ENCODE results near the gene PATZ1. TPM values are rescaled to one million over a fixed set of nuclear protein-coding genes. Genes with fewer than 3 reads are reported as not detected.

The PATZ1 gene
- total RNA-seq, 3 donors from 2014 or later (not counting 1 experiment from before 2014, with no cell fraction given): 31.5 to 39.2 (median 37.3) TPM

GRCh38 chr22:31332886-31333285 is 13.3 kb downstream of the PATZ1 start:
- H3K4me1 ChIP-seq (ENCODE audit: control insufficient read depth, insufficient read depth, low read length): no peaks in the 10 kb centered on the region
- no peaks in the 10 kb centered on the region for H3K27me3 ChIP-seq (ENCODE audit: control insufficient read depth, insufficient read depth, low read length)
- Mint-ChIP-seq H3K36me3 (peaks cover 24% of the 10 kb centered on the region), H3K9me3 (no peaks in the 10 kb centered on the region), H3K27ac (no peak overlapping the region), H3K4me1 (peaks cover 28 to 33% of the 10 kb centered on the region in 2 donors), H3K27me3 (ENCODE audit: low read depth in 2 of 2) (no peaks in the 10 kb centered on the region), H3K4me3 (no peak overlapping the region)
- H3K4me3 ChIP-seq (ENCODE audit: low read length): no peak overlapping the region
- H3K9me3 ChIP-seq (ENCODE audit: control insufficient read depth, insufficient read depth, low read length): no peaks in the 10 kb centered on the region
- DNase-seq (no peak), ATAC-seq (no peak)
- no peak overlapping the region for H3K27ac ChIP-seq (ENCODE audit: low read length)
- peaks cover 85% of the 10 kb centered on the region for H3K36me3 ChIP-seq (ENCODE audit: control insufficient read depth, insufficient read depth, low read length)
- intact Hi-C loops (cut with micrococcal nuclease): no loop called here
- WGBS (ENCODE audit: insufficient coverage): 100% methylated on average over 1 of the region's 1 CpG
- no peak for TF ChIP-seq CTCF (IDR thresholded peaks at IDR 0.05)

- no peak for DNase-seq
- Mint-ChIP-seq H3K9me3 (no peaks in the 10 kb centered on the region), H3K36me3 (peaks cover 24% of the 10 kb centered on the region), H3K27me3 (ENCODE audit: low read depth in 2 of 2) (no peaks in the 10 kb centered on the region), H3K4me3 (no peak overlapping the region), H3K27ac (no peak overlapping the region), H3K4me1 (peaks cover 19 to 33% of the 10 kb centered on the region in 2 donors)
- intact Hi-C loops (cut with micrococcal nuclease): no loop called here
- no peak for ATAC-seq
- TF ChIP-seq CTCF (IDR thresholded peaks at IDR 0.05): no peak
- Histone ChIP-seq H3K36me3 (ENCODE audit: control insufficient read depth, insufficient read depth, low read length) (peaks cover 87% of the 10 kb centered on the region), H3K27me3 (ENCODE audit: control insufficient read depth, insufficient read depth, low read length) (no peaks in the 10 kb centered on the region), H3K4me1 (ENCODE audit: control insufficient read depth, insufficient read depth, low read length) (no peaks in the 10 kb centered on the region), H3K27ac (ENCODE audit: low read length) (no peak overlapping the region), H3K9me3 (ENCODE audit: control insufficient read depth, insufficient read depth, low read length) (no peaks in the 10 kb centered on the region), H3K4me3 (ENCODE audit: low read length) (no peak overlapping the region)
- WGBS (ENCODE audit: insufficient coverage): 78% methylated on average over 8 of the region's 8 CpGs
Observed at GRCh38 chr22:31332010-31332409, 14.1 kb downstream of the PATZ1 start.

DNA sequence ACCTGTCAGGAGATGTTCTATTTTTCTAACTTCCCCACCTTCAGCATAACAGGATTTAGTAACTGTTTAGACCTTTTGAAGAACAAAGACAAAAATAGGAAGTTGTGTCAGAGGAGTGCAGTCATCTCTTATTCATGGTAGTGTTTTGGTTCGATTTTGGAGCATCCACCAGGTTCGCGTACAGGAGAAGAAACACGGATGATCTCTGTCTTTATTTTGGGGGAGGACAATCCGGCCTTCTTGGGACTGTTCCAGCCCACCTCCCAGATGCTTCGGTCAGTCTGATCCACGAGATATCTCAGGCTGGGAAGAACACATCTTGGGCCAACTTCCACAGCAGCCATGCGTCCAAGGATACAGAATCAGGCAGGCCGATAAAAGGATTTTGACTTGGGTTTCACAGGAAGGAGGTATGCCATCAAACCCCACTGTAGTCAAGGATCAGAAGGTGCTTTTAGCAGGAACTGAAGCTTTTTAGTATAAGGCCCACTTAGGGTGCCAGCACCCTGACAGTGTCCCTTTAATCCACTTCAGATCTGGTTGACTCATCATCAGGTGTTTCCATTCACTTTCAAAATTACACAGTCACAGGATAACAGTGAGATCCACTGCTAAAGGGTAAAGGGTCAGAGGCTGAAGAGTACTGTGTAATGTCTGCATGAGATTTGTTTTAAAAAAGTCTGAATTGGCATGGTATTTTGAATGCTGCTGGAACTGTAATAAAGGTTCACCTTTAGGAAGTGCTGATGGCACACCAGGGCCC is 16.5 kb downstream of the PATZ1 start:
- ATAC-seq (no peak), DNase-seq (no peak)
- no peak overlapping the region for H3K27ac Mint-ChIP-seq
- H3K4me3 Mint-ChIP-seq: no peak overlapping the region
- H3K36me3 Mint-ChIP-seq: peaks cover 17% of the 10 kb centered on the region
- peaks cover 14 to 18% of the 10 kb centered on the region in 2 donors for H3K4me1 Mint-ChIP-seq
- no peaks in the 10 kb centered on the region for H3K27me3 ChIP-seq (ENCODE audit: control insufficient read depth, insufficient read depth, low read length)
- H3K4me1 ChIP-seq (ENCODE audit: control insufficient read depth, insufficient read depth, low read length): no peaks in the 10 kb centered on the region
- intact Hi-C loops (cut with micrococcal nuclease): no loop called here
- H3K27me3 Mint-ChIP-seq (ENCODE audit: low read depth in 2 of 2): no peaks in the 10 kb centered on the region
- no peak for TF ChIP-seq CTCF (IDR thresholded peaks at IDR 0.05)
- peaks cover 93% of the 10 kb centered on the region for H3K36me3 ChIP-seq (ENCODE audit: control insufficient read depth, insufficient read depth, low read length)
- 95% methylated on average over 9 of the region's 9 CpGs for WGBS (ENCODE audit: insufficient coverage)
- no peak overlapping the region for H3K27ac ChIP-seq (ENCODE audit: low read length)
- H3K9me3 Mint-ChIP-seq: no peaks in the 10 kb centered on the region
- no peak overlapping the region for H3K4me3 ChIP-seq (ENCODE audit: low read length)
- no peaks in the 10 kb centered on the region for H3K9me3 ChIP-seq (ENCODE audit: control insufficient read depth, insufficient read depth, low read length)

- ATAC-seq (no peak), DNase-seq (no peak)
- peaks cover 15% of the 10 kb centered on the region for H3K36me3 Mint-ChIP-seq
- no peak for TF ChIP-seq CTCF (IDR thresholded peaks at IDR 0.05)
- Histone ChIP-seq H3K27me3 (ENCODE audit: control insufficient read depth, insufficient read depth, low read length) (no peaks in the 10 kb centered on the region), H3K9me3 (ENCODE audit: control insufficient read depth, insufficient read depth, low read length) (no peaks in the 10 kb centered on the region), H3K36me3 (ENCODE audit: control insufficient read depth, insufficient read depth, low read length) (peaks cover 90% of the 10 kb centered on the region), H3K27ac (ENCODE audit: low read length) (no peak overlapping the region), H3K4me3 (ENCODE audit: low read length) (no peak overlapping the region), H3K4me1 (ENCODE audit: control insufficient read depth, insufficient read depth, low read length) (no peaks in the 10 kb centered on the region)
- no peak overlapping the region for H3K4me3 Mint-ChIP-seq
- H3K9me3 Mint-ChIP-seq: no peaks in the 10 kb centered on the region
- 95% methylated on average over 4 of the region's 4 CpGs for WGBS (ENCODE audit: insufficient coverage)
- no peak overlapping the region for H3K27ac Mint-ChIP-seq
- intact Hi-C loops (cut with micrococcal nuclease): no loop called here
- H3K4me1 Mint-ChIP-seq: peaks cover 14% of the 10 kb centered on the region in 2 donors
- no peaks in the 10 kb centered on the region for H3K27me3 Mint-ChIP-seq (ENCODE audit: low read depth in 2 of 2)
Observed at GRCh38 chr22:31329029-31329428, 17.1 kb downstream of the PATZ1 start.
